Peyer's patch (tissue), 4 donors: Measurements from ENCODE around the gene ARFGAP1.

ENCODE experiments used
- POLR2A ChIP-seq, 2 donors: fragments of 450-650 bp; IDR thresholded peaks; one replicate each; pipeline ENCODE4 v1.5.1; 2017; ENCODE audit warnings: antibody characterized with exemption in 2 of 2, mild to moderate bottlenecking in 2 of 2, moderate library complexity in 2 of 2
- TF ChIP-seq, protein P1 (sequence below), 6 experiments: fragments of 450-650 bp in 4 of 6; fragments of 200-600 bp in 2 of 6; sonication (generic) in 1 of 6; IDR thresholded peaks; one replicate each; pipeline ENCODE4 v1.5.1; 2017 to 2019; ENCODE audit warnings: antibody characterized with exemption in 6 of 6, mild to moderate bottlenecking in 3 of 6, moderate library complexity in 1 of 6

DNA sequence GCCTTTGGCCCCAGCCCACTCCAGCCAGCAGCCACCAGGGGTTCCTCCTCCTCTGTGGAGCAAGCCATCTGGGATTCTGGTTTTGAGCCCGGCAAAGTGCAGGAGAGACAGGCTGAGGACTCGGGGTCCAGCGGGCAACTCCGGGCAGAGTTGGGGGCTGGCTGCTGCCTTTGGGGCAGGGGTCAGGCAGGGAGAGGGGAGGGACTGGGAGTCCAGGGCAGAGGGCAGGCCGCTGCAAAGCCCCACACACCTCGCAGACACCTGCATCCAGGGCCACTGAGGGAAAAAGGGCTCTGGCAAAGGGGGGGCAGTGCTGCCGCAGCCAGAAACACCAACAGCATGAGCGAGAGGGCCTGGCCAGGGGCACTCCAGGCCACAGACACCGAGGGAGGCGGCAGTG, 28.1 kb upstream of the ARFGAP1 start:
- TF ChIP-seq, protein P1, sequence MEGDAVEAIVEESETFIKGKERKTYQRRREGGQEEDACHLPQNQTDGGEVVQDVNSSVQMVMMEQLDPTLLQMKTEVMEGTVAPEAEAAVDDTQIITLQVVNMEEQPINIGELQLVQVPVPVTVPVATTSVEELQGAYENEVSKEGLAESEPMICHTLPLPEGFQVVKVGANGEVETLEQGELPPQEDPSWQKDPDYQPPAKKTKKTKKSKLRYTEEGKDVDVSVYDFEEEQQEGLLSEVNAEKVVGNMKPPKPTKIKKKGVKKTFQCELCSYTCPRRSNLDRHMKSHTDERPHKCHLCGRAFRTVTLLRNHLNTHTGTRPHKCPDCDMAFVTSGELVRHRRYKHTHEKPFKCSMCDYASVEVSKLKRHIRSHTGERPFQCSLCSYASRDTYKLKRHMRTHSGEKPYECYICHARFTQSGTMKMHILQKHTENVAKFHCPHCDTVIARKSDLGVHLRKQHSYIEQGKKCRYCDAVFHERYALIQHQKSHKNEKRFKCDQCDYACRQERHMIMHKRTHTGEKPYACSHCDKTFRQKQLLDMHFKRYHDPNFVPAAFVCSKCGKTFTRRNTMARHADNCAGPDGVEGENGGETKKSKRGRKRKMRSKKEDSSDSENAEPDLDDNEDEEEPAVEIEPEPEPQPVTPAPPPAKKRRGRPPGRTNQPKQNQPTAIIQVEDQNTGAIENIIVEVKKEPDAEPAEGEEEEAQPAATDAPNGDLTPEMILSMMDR (IDR thresholded peaks at IDR 0.05): no peak
- no peak for TF ChIP-seq POLR2A (IDR thresholded peaks at IDR 0.05)
